Colonic mucosa (tissue), 4 donors: ENCODE data around the gene ZNF106. TPM values are rescaled to one million over a fixed set of nuclear protein-coding genes. Genes with fewer than 3 reads are reported as not detected.

Experiments
- DNase-seq: peaks from one replicate; pipeline ENCODE4 v3.0.0-alpha.2; 2020
- H3K27ac ChIP-seq: fragments of 200-600 bp; one replicate; pipeline ENCODE4 v1.8.0; 2021
- H3K27me3 ChIP-seq: fragments of 200-600 bp; one replicate; pipeline ENCODE4 v1.8.0; 2021
- H3K36me3 ChIP-seq: fragments of 200-600 bp; one replicate; pipeline ENCODE4 v1.8.0; 2021
- H3K4me1 ChIP-seq: fragments of 200-600 bp; one replicate; pipeline ENCODE4 v1.8.0; 2021; ENCODE audit warnings: mild to moderate bottlenecking
- H3K4me3 ChIP-seq: fragments of 200-600 bp; one replicate; pipeline ENCODE4 v1.8.0; 2021
- H3K9ac ChIP-seq, 2 donors: one replicate each; pipeline ENCODE4 v1.7.0; 2013; ENCODE audit warnings: control low read depth in 2 of 2, low read depth in 2 of 2, low read length in 2 of 2
- H3K9me3 ChIP-seq: fragments of 200-600 bp; one replicate; pipeline ENCODE4 v1.8.0; 2021
- intact Hi-C: fragments of 100-400 bp; cut with DNase I; formaldehyde crosslinking; loops from one replicate; pipeline ENCODE4 v1.14.1; 2022
- total RNA-seq, 2 donors: library from RNA; stranded (reverse); fragmentation: NEBNext Ultra II Directional in 1 of 2; extraction: Animal tissue kit (Norgen Biotek cat#: 25700) in 1 of 2; gene quantifications; one replicate each; pipeline ENCODE4 v1.2.1, GENCODE V29; 2021
- TF ChIP-seq, protein P1 (sequence below): fragments of 200-600 bp; IDR thresholded peaks from one replicate; pipeline ENCODE4 v1.8.0; 2022; ENCODE audit warnings: antibody characterized with exemption, mild to moderate bottlenecking
- donor health status: healthy.
- donor health status: DM: no; HTN: no; CAD: no.
- donor health status: DM: no; HTN: no; CAD: no.

Gene ZNF106
- total RNA-seq, 2 donors from 2014 or later: 41.9 to 46.9 TPM

DNA sequence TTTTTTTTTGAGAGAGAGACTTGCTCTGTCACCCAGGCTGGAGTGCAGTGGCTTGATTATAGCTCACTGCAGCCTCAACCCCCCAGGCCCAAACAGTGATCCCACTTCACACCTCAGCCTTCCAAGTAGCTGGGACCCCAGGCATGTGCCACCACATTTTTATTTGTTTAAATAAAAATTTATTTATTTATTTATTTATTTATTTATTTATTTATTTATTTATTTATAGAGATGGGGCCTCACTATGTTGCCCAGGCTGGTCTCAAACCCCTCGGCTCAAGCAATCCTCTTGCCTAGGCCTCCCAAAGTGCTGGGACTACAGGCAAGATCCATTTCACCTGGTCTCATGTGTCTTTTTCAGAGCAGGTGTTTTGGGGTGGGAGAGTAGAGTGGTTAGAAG, 116.1 kb downstream of the ZNF106 start:
- H3K27me3 ChIP-seq: no peaks in the 10 kb centered on the region
- no peak overlapping the region for H3K27ac ChIP-seq
- no peak overlapping the region for H3K4me3 ChIP-seq
- no peaks in the 10 kb centered on the region for H3K36me3 ChIP-seq
- TF ChIP-seq, protein P1, sequence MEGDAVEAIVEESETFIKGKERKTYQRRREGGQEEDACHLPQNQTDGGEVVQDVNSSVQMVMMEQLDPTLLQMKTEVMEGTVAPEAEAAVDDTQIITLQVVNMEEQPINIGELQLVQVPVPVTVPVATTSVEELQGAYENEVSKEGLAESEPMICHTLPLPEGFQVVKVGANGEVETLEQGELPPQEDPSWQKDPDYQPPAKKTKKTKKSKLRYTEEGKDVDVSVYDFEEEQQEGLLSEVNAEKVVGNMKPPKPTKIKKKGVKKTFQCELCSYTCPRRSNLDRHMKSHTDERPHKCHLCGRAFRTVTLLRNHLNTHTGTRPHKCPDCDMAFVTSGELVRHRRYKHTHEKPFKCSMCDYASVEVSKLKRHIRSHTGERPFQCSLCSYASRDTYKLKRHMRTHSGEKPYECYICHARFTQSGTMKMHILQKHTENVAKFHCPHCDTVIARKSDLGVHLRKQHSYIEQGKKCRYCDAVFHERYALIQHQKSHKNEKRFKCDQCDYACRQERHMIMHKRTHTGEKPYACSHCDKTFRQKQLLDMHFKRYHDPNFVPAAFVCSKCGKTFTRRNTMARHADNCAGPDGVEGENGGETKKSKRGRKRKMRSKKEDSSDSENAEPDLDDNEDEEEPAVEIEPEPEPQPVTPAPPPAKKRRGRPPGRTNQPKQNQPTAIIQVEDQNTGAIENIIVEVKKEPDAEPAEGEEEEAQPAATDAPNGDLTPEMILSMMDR: no peak
- H3K9me3 ChIP-seq: no peaks in the 10 kb centered on the region
- intact Hi-C loops: no loop called here
- no peak for DNase-seq
- H3K9ac ChIP-seq: no peak overlapping the region
- H3K4me1 ChIP-seq: no peaks in the 10 kb centered on the region

DNA sequence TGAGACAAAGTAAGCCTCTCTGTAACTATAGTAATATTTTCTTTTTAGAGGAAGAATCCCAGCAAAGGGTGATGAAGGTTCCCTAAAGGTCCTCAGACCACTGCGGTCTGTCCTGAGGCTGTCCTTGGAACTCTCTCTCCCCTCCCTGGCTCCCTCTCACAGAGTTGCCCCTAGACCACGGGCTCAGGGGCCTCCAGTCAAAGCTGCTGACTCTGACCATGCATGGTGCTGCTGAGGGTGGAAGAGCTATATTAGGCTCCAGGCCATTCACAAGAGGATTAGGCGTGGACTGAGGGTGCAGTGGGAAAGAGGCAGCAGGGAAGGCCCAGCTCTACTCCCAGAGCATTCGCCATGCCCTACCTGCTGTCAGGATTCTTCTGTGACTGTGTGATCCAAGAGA, 117.0 kb downstream of the ZNF106 start:
- Histone ChIP-seq H3K4me3 (no peak overlapping the region), H3K9me3 (no peaks in the 10 kb centered on the region), H3K36me3 (no peaks in the 10 kb centered on the region), H3K27me3 (no peaks in the 10 kb centered on the region), H3K9ac (no peak overlapping the region), H3K4me1 (no peaks in the 10 kb centered on the region), H3K27ac (no peak overlapping the region)
- TF ChIP-seq, protein P1: no peak
- intact Hi-C loops: no loop called here
- no peak for DNase-seq

DNA sequence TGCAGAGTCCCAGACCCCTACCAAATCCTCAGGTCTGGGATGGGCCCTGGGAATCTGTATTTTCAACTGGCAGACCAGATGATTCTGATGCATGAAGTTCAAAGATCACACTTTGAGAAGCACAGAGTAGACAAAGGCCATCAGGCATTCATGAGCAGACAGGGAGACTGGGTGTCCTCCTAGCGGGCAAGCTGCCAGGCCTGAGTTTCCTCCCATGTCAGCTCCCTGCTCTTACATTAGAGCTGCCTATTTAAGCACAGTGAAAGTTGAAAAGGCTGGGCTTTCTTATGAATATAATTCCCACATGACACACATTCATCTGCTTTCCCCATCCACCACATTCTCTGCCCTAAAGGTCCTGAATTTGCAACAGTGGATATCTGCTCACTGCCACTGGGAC, 117.7 kb downstream of the ZNF106 start:
- H3K36me3 ChIP-seq: no peaks in the 10 kb centered on the region
- TF ChIP-seq, protein P1: no peak
- H3K9me3 ChIP-seq: no peaks in the 10 kb centered on the region
- intact Hi-C loops: no loop called here
- H3K9ac ChIP-seq: no peak overlapping the region
- H3K4me3 ChIP-seq: no peak overlapping the region
- H3K27me3 ChIP-seq: no peaks in the 10 kb centered on the region
- H3K27ac ChIP-seq: no peak overlapping the region
- no peaks in the 10 kb centered on the region for H3K4me1 ChIP-seq
- DNase-seq: no peak

DNA sequence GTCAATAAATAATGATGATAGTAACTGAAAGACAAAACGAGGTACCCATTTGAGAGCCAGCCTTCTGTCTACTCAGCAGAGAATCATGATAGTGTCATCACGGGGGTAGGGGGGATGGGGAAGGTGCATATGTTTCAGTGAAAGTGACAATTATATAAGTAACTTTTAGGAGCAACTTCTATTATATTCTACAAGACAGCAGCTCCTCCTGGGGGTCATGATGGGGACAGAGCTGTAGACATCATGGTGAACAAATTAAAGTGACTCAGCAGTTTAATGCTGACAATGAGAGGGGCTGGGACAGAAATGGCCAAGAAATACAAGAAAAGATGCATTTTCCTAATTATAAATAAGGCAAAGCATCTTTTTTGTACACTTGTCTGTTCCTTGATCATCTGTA, 119.8 kb downstream of the ZNF106 start:
- Histone ChIP-seq H3K27me3 (no peaks in the 10 kb centered on the region), H3K36me3 (no peaks in the 10 kb centered on the region), H3K27ac (no peak overlapping the region), H3K4me3 (no peak overlapping the region), H3K9ac (no peak overlapping the region), H3K4me1 (no peaks in the 10 kb centered on the region), H3K9me3 (no peaks in the 10 kb centered on the region)
- TF ChIP-seq, protein P1: no peak
- DNase-seq: no peak
- intact Hi-C loops: no loop called here

DNA sequence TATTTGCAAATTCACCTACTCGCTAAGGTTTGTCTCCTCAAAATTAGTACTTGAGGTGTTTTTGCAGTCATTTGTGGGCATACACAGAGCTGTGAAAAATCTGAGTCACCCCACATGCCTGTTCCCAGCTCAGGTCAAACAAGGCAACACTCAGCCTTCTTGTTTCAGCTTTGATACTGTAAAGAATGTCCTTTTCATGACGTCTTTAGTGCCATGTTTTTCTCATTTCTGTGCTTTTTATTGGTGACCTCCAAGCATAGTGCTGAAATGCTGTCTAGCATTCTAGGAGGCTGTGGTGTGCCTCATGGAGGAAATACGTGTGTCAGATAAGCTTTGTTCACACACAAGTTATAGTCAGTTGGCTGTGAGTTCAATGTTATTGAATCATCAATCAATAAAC, 122.8 kb downstream of the ZNF106 start:
- Histone ChIP-seq H3K9me3 (no peaks in the 10 kb centered on the region), H3K9ac (no peak overlapping the region), H3K36me3 (no peaks in the 10 kb centered on the region), H3K4me1 (no peaks in the 10 kb centered on the region), H3K27me3 (no peaks in the 10 kb centered on the region), H3K27ac (no peak overlapping the region), H3K4me3 (no peak overlapping the region)
- no peak for DNase-seq
- intact Hi-C loops: no loop called here
- TF ChIP-seq, protein P1: no peak

DNA sequence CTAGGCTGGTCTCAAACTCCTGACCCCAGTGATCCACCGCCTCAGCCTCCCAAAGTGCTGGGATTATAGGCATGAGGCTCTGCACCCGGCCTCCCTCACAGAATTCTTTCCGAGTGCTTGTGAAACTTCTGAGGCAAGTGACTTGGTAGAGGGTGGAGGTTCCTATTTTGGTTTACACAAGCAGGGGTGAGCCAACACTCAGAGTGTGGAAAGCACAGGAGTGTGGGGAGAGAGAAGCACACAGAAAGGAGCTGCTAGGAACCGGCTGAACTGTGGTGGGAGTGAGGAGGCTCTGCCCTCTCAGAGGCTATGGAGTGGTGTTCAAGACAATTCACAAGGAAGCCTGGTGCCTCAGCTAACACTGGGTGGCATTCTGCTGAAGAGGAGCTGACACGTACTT, 123.9 kb downstream of the ZNF106 start:
- Histone ChIP-seq H3K9me3 (no peaks in the 10 kb centered on the region), H3K4me1 (no peaks in the 10 kb centered on the region), H3K4me3 (no peak overlapping the region), H3K9ac (no peak overlapping the region), H3K36me3 (no peaks in the 10 kb centered on the region), H3K27me3 (no peaks in the 10 kb centered on the region), H3K27ac (no peak overlapping the region)
- DNase-seq: no peak
- TF ChIP-seq, protein P1: no peak
- intact Hi-C loops: no loop called here
